Activated effector memory CD4-positive, alpha-beta T cell treated with anti-CD3 and anti-CD28 coated beads, Interleukin-2, amount 50 U/mL, for 16 hours (primary cell): Measurements from ENCODE around the gene TOR2A.

Source experiments
- DNase-seq: peaks from one replicate; pipeline ENCODE4 v3.0.0-alpha.2; 2020

TOR2A gene

DNA sequence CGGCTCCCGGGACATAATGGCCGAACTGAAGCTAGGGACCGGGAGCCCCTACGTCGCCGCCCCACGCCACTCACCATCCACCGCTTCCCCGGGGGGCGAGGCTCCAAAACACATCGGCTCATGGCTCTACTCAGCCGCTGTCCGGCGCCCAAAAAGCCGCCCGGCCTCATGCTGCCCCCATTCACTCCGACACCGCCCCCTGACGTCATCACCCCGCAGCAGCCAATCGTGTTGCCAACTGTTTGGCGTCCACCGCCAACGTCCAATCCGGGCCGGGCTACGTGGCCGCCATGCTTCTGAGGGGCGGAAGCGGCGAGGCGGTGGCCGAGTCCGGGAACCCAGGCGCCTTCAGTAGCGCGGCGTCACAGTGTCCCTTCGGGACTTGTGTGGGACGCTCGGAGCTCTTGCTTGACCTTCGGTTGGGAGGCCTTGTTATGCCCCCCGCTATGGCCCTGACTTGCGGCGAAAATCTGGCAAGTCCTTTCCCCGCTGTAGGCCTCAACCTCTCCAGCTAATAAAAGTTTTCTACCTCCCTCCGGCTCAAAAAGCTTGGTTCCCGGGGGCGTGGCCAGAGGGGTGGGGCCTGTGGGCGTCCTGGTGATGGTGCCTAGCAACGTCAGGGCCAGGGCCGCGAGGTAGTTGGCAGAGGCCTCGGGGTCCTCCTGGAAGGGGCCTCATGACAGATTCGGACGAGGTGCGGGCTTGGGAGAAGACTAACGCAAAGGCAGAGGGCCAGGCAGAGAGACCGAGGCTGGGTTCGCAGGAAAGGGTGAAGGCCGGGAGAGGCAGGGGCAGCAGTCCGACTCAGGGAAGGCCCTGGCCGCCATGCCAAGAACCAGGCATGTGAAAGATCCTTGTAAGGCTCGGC lies 19.4 kb downstream of the TOR2A start, which contains the start of the genes PTRH1 and TTC16:
Gene PTRH1 (minus strand): TSS at position 194 of the 868 bp plus-strand sequence. CDS start 24 bp downstream, at position 170.
Gene TTC16 (plus strand): TSS at position 610 of the 868 bp plus-strand sequence. CDS start 67 bp downstream, at position 677.
- DNase-seq = peak; percentile 99

- no peak for DNase-seq
These were observed 20.1 kb downstream of the TOR2A start for GRCh38 chr9:127714951-127715469.

- DNase-seq = no peak
These were observed 20.9 kb downstream of the TOR2A start for GRCh38 chr9:127714020-127714750.

DNA sequence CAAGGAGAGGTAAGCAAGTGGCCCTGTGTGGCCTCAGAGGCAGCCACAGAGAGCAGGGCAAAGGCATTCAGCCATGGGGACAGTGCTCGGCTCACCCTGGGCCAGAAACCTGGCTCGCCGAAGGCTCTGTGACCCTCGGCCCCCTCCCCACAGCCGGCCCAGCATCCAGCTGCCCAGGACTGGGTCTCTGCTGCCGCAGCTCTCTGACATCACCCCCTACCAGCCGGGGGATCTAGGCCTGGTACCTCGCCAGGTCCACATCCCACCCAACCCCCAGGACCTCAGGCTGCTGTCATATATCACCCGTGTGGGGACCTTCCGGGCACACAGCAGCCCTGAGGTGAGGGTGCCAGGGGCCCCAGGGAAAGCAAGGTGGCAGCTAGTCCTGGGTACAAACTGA lies 22.2 kb downstream of the TOR2A start:
- DNase-seq = no peak

DNA sequence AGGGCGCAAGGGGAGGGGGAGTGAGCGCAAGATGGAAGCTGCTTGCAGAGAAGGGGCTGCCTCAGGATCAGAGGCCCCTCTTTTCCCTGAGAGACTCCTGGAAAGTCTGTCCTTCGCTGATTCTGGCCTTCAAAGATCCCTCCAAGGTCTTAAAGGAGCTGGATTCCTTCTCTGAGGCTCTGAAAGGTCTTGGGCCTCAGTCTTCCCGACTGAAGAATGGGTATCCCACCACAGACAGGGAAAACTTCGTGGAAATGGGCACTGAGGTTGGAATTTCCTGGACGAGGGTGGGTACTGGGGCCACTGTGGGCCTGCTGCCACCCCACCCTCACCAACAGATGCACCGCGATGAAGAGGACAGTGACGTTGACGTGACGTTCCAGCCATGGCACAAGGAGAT lies 22.7 kb downstream of the TOR2A start:
- DNase-seq = no peak

DNA sequence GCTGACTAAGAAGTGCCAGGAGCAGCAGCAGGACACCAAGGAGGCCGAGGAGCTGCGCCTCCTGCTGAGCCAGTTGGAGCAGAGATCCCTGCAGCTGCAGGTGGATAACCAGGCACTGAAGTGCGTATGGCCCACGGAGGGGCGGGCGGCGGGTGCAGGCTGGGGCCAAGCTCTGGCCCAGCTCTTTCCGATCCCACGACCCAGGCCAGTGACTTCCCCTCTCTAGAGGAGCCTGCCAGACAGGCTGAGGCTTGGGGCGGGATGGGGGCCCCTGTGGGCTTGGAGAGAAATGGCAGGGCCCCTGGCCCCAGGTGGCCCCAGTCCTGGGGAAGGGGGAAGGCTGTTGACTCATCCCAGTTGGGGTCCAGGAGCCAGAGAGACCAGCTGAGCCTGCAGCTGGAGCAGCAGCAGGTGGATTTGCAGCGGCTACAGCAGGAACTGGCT lies 23.2 kb downstream of the TOR2A start:
- no peak for DNase-seq

DNA sequence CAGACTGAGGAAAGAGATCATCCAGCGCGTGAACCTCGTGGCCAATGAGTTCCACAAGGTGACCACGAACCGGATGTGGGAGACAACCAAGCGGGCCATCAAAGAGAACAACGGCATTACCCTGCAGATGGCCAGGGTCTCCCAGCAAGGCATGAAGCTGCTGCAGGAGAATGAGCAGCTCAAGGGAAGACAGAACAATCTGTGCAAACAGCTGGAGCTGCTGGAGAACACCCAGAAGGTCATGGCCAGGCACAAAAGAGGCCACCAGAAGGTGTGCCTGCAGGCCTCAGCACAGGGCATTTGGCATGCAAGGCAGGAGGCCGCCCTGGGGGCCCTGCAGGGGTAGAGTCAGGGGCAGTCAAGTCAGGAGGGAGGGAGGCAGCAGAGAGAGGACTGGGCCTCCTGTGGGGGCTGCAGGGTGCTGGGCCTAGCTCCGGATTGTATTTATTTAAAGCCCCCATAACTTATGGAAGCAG lies 23.8 kb downstream of the TOR2A start:
- DNase-seq = no peak

GRCh38 chr9:127710204-127710783 lies 24.8 kb downstream of the TOR2A start:
- no peak for DNase-seq

DNA sequence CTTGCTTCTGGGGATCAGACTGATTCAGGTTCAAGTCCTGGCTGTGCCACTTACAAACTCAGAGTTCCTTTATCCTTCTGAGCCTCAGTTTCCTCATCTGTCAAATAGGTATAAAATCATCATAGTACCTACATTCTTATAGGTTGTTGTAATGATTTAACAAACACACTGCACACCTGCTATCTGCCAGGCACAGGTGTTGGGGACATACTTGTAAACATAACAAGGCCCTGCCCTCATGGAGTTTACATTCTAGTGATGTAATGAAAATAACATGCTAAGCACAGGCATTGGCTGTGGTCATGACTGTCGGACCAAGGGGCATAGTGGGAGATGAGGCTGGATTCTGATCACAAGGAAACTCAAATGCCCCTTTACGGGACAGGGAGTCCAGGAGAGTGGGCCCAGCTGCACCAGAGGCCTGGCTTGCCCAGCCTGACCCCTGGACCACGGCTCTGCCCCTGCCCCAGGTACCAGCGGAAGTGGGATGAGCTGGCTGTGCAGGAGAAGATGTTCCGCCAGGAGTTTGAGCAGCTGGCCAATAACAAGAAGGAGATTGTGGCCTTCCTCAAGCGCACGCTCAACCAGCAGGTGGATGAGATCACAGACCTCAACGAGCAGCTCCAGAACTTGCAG lies 26.0 kb downstream of the TOR2A start:
- no peak for DNase-seq

GRCh38 chr9:127707766-127708165 lies 27.3 kb downstream of the TOR2A start:
- peak; percentile 79 for DNase-seq

- DNase-seq = no peak
These were observed 28.3 kb downstream of the TOR2A start, which contains the start of gene CFAP157 for GRCh38 chr9:127706836-127707241. Gene CFAP157 (plus strand): TSS chr9:127706988. CDS start chr9:127707032, 44 bp downstream.

GRCh38 chr9:127705577-127706379 lies 29.3 kb downstream of the TOR2A start:
- DNase-seq = no peak

GRCh38 chr9:127703289-127703946 lies 31.7 kb downstream of the TOR2A start:
- no peak for DNase-seq

DNA sequence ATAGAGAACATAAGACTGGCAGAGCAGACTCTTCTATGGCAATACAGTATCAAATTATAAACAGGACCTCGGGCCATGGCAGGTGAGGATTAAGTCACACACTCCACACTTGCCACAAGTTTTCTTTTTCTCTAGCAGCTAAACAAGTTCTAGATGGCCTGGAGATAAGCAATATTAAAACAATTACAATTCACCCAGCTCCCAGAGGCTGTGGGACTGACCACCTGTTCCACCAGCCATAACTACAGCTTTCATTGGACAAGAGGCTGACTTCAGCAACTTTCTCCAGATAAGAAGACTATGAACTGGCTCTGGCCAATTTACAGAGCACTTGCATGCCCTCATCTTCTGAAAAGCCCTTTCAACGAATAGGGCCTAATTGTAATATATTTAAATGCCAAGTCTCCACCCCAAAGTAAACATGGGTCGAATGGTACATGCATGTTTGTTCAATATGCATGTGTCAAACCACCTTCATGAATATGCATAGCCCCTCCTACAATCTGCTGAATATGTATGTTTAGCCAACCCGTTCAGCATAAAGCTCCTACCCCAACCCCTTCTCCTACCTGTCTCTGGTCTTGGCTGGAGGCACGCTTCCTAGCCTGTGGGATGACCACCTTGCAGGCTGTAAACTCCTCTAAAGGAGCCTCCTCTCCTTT lies 34.4 kb downstream of the TOR2A start:
- DNase-seq = no peak

DNA sequence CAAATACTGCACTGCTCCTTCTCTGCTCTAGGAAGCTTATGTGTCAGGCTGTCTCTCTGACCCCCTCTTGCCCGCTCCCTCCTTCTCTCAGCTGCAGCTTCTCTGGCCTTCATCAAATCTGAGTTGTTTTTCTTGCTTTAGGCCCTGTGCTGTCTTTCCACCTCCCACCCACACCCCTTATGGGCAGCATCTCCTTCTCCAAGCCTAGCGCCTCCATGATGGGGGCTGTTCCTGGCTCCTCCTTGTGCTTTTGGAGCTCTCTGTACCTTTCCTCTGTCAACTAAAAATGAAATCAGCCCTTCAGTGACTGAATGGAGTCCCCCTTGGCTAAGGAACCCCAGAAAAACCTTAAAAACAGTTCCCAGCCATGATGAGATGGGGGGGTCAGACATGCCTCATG lies 35.0 kb downstream of the TOR2A start:
- no peak for DNase-seq

- DNase-seq = peak; percentile 93
These were observed 36.0 kb downstream of the TOR2A start for GRCh38 chr9:127698985-127699670.

DNA sequence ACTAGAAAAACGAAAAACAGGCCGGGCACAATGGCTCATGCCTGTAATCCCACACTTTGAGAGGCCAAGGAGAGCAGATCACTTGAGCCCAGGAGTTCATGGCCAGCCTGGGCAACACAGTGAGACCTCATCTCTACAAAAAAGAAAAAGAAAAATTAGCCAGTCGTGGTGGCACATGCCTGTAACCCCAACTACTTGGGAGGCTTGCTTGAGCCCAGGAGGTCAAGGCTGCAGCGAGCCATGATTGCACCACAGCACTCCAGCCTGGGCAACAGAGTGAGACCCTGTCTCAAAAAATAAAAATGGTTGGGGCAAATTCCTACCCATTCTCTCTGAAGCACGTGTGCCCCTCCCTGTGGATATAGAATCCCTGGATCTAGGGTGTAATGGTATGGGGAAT lies 36.7 kb downstream of the TOR2A start:
- no peak for DNase-seq

DNA sequence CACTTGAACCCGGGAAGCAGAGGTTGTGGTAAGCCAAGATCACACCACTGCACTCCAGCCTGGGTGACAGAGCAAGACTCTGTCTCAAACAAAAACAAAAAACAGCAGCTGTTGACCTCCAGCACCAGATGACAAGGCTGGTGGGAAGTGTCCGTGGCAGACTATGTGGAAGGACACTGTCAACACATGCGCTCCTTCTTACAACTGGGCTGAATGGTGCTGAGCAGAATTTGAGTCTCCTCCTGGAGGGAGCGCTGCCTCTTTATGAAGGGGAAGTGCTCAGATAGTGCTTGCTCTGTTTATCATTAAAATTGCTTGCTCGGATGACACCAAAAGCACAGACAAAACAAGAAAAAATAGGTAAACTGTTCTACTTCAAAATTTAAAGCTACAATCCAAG lies 37.5 kb downstream of the TOR2A start:
- DNase-seq = no peak

- DNase-seq = no peak
These were observed 40.0 kb downstream of the TOR2A start for GRCh38 chr9:127694890-127695720.
